GM12878 (cell line): ENCODE results near the gene GNAT1. TPM values are rescaled to one million over a fixed set of nuclear protein-coding genes. Genes with fewer than 3 reads are reported as not detected.

Experiments
- ATAC-seq: fragments of 200-7000 bp; cut with Tn5 transposase; 3 replicates; pipeline ENCODE4 v1.9.1; 2020; ENCODE audit warnings: mild to moderate bottlenecking, moderate library complexity
- BruUV-seq: library from RNA; stranded (reverse); fragments of 400-500 nt; replicated peaks from 2 replicates; lab custom pipeline; 2021; lab: Mats Ljungman, UMichigan
- CTCF ChIA-PET: fragments of 300-600 bp; sonication (Branson Sonifier 250); formaldehyde crosslinking; extraction: SDS; loops from one replicate; lab custom pipeline; 2021; ENCODE audit warnings: inconsistent platforms; lab: Yijun Ruan, JAX
- POLR2A ChIA-PET: fragments of 350-600 bp; formaldehyde crosslinking; extraction: SDS; loops from one replicate; lab custom pipeline; 2021; ENCODE audit warnings: inconsistent platforms; lab: Charles Lee
- RAD21 ChIA-PET: fragments of 300-600 bp; sonication (Branson Sonifier 250); formaldehyde crosslinking; loops from one replicate; lab custom pipeline; 2023; ENCODE audit warnings: antibody characterized with exemption; ENCODE audit not compliant: unreplicated experiment; lab: Charles Lee
- SMC1A ChIA-PET: fragments of 300-600 bp; sonication (Branson Sonifier 250); formaldehyde crosslinking; loops from one replicate; lab custom pipeline; 2023; ENCODE audit not compliant: unreplicated experiment, uncharacterized antibody; lab: Charles Lee
- DNase-seq: peaks from one replicate; pipeline ENCODE4 v3.0.0-alpha.2; 2011; ENCODE audit warnings: low read depth, low spot score
- FAIRE-seq: peaks from 3 replicates; lab custom pipeline; 2011; peaks lifted over from hg19 to GRCh38; lab: Jason Lieb, UNC
- H2AFZ ChIP-seq: 2 replicates; pipeline ENCODE4 v1.6.0; 2011; ENCODE audit warnings: low read depth, low read length, control low read depth; ENCODE audit not compliant: control insufficient read depth
- H3K27ac ChIP-seq: 2 replicates; pipeline ENCODE4 v1.5.1; 2011; ENCODE audit warnings: control low read depth; ENCODE audit not compliant: control insufficient read depth, insufficient read depth
- H3K27me3 ChIP-seq, 2 experiments: replicated peaks in 1 of 2; 2 replicates each; pipeline versions ENCODE4 v1.6.0 to v1.6.1; 2011; ENCODE audit warnings: low read length in 1 of 2; ENCODE audit not compliant: control insufficient read depth in 2 of 2, insufficient read depth in 2 of 2
- H3K36me3 ChIP-seq, 2 experiments: 2 replicates each; pipeline ENCODE4 v1.5.1; 2011; ENCODE audit warnings: low read length in 1 of 2; ENCODE audit not compliant: control insufficient read depth in 2 of 2, insufficient read depth in 2 of 2
- H3K4me1 ChIP-seq: 2 replicates; pipeline ENCODE4 v1.6.1; 2011; ENCODE audit warnings: mild to moderate bottlenecking, low read length, moderate library complexity, mixed read lengths; ENCODE audit not compliant: control insufficient read depth, insufficient read depth
- H3K4me2 ChIP-seq: 2 replicates; pipeline ENCODE4 v1.6.0; 2011; ENCODE audit warnings: control low read depth; ENCODE audit not compliant: control insufficient read depth, insufficient read depth
- H3K4me3 ChIP-seq: fragments of 200-600 bp; sonication (generic); 2 replicates; pipeline ENCODE4 v1.5.1; 2016
- H3K79me2 ChIP-seq: 2 replicates; pipeline ENCODE4 v1.6.0; 2011; ENCODE audit warnings: low read length; ENCODE audit not compliant: control insufficient read depth, insufficient read depth
- H3K9ac ChIP-seq: 2 replicates; pipeline ENCODE4 v1.8.0; 2011; ENCODE audit warnings: low read length, control low read depth, mixed read lengths; ENCODE audit not compliant: control insufficient read depth, insufficient read depth
- H3K9me3 ChIP-seq: replicated peaks from 3 replicates; pipeline ENCODE4 v1.5.1; 2011; ENCODE audit warnings: mild to moderate bottlenecking, low read length; ENCODE audit not compliant: control insufficient read depth, insufficient read depth
- H4K20me1 ChIP-seq: 2 replicates; pipeline ENCODE4 v1.6.0; 2011; ENCODE audit not compliant: control insufficient read depth, insufficient read depth
- CHD1 ChIP-seq: IDR thresholded peaks from 2 replicates; pipeline ENCODE4 v1.6.1; 2012; ENCODE audit warnings: low read depth, low read length, improper control_type of control experiment
- HDAC2 ChIP-seq: fragments of 200-600 bp; sonication (generic); IDR thresholded peaks from 2 replicates; pipeline ENCODE4 v1.6.1; 2017
- IRF3 ChIP-seq: fragments of 450-650 bp; IDR thresholded peaks from 2 replicates; pipeline ENCODE4 v1.6.1; 2014; ENCODE audit warnings: mild to moderate bottlenecking
- LARP7 ChIP-seq: fragments of 450-650 bp; IDR thresholded peaks from 2 replicates; pipeline ENCODE4 v1.6.1; 2017; ENCODE audit warnings: mild to moderate bottlenecking
- NFIC ChIP-seq: IDR thresholded peaks from 2 replicates; pipeline ENCODE4 v1.6.1; 2012; ENCODE audit warnings: low read depth, mild to moderate bottlenecking, inconsistent platforms, low read length, moderate library complexity
- RBBP5 ChIP-seq: fragments of 200-600 bp; sonication (generic); conservative IDR thresholded peaks from 2 replicates; pipeline ENCODE4 v1.6.1; 2016
- SIX5 ChIP-seq: IDR thresholded peaks from 2 replicates; pipeline ENCODE4 v1.6.1; 2011; ENCODE audit warnings: mild to moderate bottlenecking, low read depth, low read length, moderate library complexity; ENCODE audit not compliant: severe bottlenecking
- SMAD1 ChIP-seq: fragments of 450-650 bp; IDR thresholded peaks from 2 replicates; pipeline ENCODE4 v1.6.1; 2018; ENCODE audit warnings: mild to moderate bottlenecking, low read depth; ENCODE audit not compliant: partially characterized antibody
- SPI1 ChIP-seq: IDR thresholded peaks from 2 replicates; pipeline ENCODE4 v1.6.1; 2011; ENCODE audit warnings: low read depth, mild to moderate bottlenecking, low read length, moderate library complexity, borderline replicate concordance; ENCODE audit not compliant: insufficient read depth
- SREBF1 ChIP-seq: IDR thresholded peaks from 2 replicates; pipeline ENCODE4 v1.6.1; 2012; ENCODE audit warnings: mild to moderate bottlenecking, low read length
- YY1 ChIP-seq: IDR thresholded peaks from 2 replicates; pipeline ENCODE4 v1.6.1; 2011; ENCODE audit warnings: low read depth, mild to moderate bottlenecking, low read length
- WGBS: methylation state at CpG from one replicate; pipeline ENCODE4 v1.1.6; 2016; ENCODE audit warnings: low lambda C conversion rate; ENCODE audit not compliant: insufficient replicate concordance, insufficient coverage; ENCODE audit errors: missing lambda C conversion rate; 5-methylcytosine and 5-hydroxymethylcytosine counted together
- in situ Hi-C: fragments of 300-500 bp; cut with MboI; formaldehyde crosslinking; loops from 9 replicates; pipeline ENCODE4 v1.14.3; 2018; ENCODE audit warnings: mixed read lengths
- intact Hi-C: fragments of 100-400 bp; cut with micrococcal nuclease; formaldehyde crosslinking; loops from one replicate; pipeline ENCODE4 v1.14.2; 2022; ENCODE audit not compliant: unreplicated experiment
- polyA plus RNA-seq, 11 experiments: library from polyadenylated mRNA; depleted of rRNA in 4 of 11; unstranded in 6 of 11; stranded (reverse) in 5 of 11; fragments of >200 nt; fragmentation: Nextera tagmentation in 4 of 11; fragmentation: Illumina TruSeq in 1 of 11; extraction: Ambion mirVana in 4 of 11; extraction: Trizol in 1 of 11; gene quantifications; 1 replicate in 1 of 11; 2 replicates in 10 of 11; pipeline versions ENCODE4 v1.2.1 to v1.2.3, GENCODE V29; 2011 to 2016; ENCODE audit warnings: inconsistent platforms in 2 of 11, missing spikeins in 2 of 11, low read depth in 1 of 11
- total RNA-seq, 4 experiments: library from RNA; depleted of rRNA in 3 of 4; stranded (reverse); fragments of >200 nt in 3 of 4; fragmentation: Illumina TruSeq in 1 of 4; extraction: Trizol in 1 of 4; gene quantifications; 2 replicates each; pipeline versions ENCODE4 v1.2.1 to v1.2.3, GENCODE V29; 2013 to 2021
- TF ChIP-seq, protein P1 (sequence below): fragments of 450-650 bp; formaldehyde crosslinking; IDR thresholded peaks from 2 replicates; pipeline ENCODE4 v1.4.0; 2020; ENCODE audit warnings: mild to moderate bottlenecking, moderate library complexity
- TF ChIP-seq, protein P2 (sequence below): IDR thresholded peaks from 2 replicates; pipeline ENCODE4 v1.6.1; 2011; ENCODE audit warnings: borderline replicate concordance, low read depth, mild to moderate bottlenecking, moderate library complexity, low read length; ENCODE audit not compliant: insufficient read depth, poor library complexity, severe bottlenecking
- TF ChIP-seq, protein P3 (sequence below): fragments of 450-650 bp; IDR thresholded peaks from 2 replicates; pipeline ENCODE4 v1.6.1; 2016; ENCODE audit warnings: mild to moderate bottlenecking

GNAT1 gene
- total and polyA plus RNA-seq, 10 of the 15 experiments (the other 5 are each of a cell fraction or from before 2014, with no cell fraction given): not detected

DNA sequence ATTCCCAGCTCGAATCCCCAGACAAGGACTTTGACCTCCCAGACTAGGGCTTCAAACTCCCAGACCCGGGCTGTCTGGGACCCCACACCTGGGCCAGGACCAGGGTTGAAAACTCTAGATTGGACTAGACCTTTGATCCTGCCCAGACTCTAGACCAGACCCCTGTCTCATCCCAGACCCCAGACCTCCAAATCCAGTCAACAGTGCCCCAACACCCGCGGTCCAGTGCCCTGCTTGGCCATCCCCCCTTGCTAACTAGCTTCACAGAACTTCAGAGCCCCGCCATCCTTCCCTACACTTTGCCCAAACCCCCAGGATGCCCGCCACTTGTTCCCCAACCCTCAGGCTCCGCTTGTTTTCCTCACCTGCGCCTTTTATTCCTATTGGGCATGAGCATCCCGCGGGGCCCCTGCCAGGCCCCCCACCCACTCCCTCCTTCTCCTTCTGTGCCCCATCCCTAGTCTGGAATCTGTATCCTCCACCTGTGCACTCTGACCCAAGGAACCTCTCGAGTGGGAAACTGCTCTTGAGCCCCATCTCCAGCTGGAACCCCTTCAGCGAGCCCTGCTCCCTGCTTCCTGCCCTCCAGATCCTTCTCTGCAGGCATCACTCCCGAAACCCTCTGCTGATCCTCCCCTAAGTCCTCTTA, 45.2 kb downstream of the GNAT1 start (continued):
- TF ChIP-seq, protein P1, sequence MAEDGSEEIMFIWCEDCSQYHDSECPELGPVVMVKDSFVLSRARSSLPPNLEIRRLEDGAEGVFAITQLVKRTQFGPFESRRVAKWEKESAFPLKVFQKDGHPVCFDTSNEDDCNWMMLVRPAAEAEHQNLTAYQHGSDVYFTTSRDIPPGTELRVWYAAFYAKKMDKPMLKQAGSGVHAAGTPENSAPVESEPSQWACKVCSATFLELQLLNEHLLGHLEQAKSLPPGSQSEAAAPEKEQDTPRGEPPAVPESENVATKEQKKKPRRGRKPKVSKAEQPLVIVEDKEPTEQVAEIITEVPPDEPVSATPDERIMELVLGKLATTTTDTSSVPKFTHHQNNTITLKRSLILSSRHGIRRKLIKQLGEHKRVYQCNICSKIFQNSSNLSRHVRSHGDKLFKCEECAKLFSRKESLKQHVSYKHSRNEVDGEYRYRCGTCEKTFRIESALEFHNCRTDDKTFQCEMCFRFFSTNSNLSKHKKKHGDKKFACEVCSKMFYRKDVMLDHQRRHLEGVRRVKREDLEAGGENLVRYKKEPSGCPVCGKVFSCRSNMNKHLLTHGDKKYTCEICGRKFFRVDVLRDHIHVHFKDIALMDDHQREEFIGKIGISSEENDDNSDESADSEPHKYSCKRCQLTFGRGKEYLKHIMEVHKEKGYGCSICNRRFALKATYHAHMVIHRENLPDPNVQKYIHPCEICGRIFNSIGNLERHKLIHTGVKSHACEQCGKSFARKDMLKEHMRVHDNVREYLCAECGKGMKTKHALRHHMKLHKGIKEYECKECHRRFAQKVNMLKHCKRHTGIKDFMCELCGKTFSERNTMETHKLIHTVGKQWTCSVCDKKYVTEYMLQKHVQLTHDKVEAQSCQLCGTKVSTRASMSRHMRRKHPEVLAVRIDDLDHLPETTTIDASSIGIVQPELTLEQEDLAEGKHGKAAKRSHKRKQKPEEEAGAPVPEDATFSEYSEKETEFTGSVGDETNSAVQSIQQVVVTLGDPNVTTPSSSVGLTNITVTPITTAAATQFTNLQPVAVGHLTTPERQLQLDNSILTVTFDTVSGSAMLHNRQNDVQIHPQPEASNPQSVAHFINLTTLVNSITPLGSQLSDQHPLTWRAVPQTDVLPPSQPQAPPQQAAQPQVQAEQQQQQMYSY (CRISPR knock-in tag): no peak
- TF ChIP-seq SMAD1 (no peak), SREBF1 (no peak)
- TF ChIP-seq, all 136 proteins: peak for 4

DNA sequence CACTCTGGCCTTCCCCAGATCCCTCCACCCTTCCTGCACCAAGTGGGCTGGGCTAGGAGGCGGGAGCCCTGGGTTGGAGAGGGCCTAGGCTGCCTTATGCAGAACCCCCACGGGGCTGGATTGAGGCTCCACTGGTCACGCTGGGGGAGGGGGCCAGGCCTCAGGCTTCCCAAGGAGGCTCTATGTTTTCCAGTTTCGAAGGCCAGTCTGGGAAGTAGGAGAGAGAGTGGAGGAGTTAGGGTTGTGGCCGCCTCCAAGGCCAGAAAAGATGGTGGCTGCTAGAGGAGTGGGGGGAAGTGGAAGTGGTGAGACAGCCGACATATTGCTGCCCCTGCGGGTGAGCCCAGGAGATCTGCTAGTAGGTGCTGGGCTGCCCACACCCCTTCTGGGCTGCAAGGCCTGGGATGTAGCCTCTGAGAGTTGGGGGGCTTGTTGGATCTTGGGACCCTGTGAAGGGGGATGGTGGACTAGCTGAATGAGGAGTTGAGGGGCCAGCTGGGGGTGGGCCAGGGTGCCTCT, 45.8 kb downstream of the GNAT1 start:
- ChIA-PET POLR2A (interaction anchor here (0.6 to 4.0 kb wide), 7 partner anchors 9 to 354 kb away, joined by 3 to 38 read pairs (median 5); no protein-coding TSS in a partner anchor), SMC1A (interaction anchor here (0.9 kb wide), 1 partner anchor 9 kb away, joined by 4 read pairs; no protein-coding TSS in a partner anchor), CTCF (interaction anchor here (0.6 to 3.9 kb wide), 3 partner anchors 9 to 316 kb away, joined by 3 to 27 read pairs (median 19); no protein-coding TSS in a partner anchor), RAD21 (interaction anchor here (0.6 to 2.4 kb wide), 2 partner anchors 9 to 10 kb away, joined by 3 to 19 read pairs; no protein-coding TSS in a partner anchor)
- Histone ChIP-seq H3K4me3 (peak overlapping the region; percentile 100), H3K79me2 (peaks cover 60% of the 10 kb centered on the region), H3K9me3 (no peaks in the 10 kb centered on the region), H3K27ac (peak overlapping the region; percentile 91), H3K9ac (peak overlapping the region; percentile 90), H3K36me3 (no peaks in the 10 kb centered on the region; a peak in 1 of 4 replicates), H3K4me1 (peaks cover 27% of the 10 kb centered on the region), H2AFZ (no peak overlapping the region), H3K27me3 (no peaks in the 10 kb centered on the region), H4K20me1 (peaks cover 8% of the 10 kb centered on the region; the same call in 1 of the 2 replicates), H3K4me2 (peak overlapping the region; percentile 65)
- ATAC-seq: 0 out of 3 replicates have a peak, but pooled peaks have one; percentile 7
- 0% methylated on average over 7 of the region's 7 CpGs for WGBS
- no TSS peak for BruUV-seq
- in situ Hi-C loops: no loop called here
- intact Hi-C loops: loop anchor here (5.0 kb wide), 1 partner anchor 100 kb away; no protein-coding TSS in a partner anchor
- no peak for DNase-seq
- FAIRE-seq: no peak
- TF ChIP-seq RBBP5 (no peak), SIX5 (no peak), NFIC (no peak), LARP7 (no peak), YY1 (peak; percentile 89), HDAC2 (no peak), CHD1 (peak; percentile 81; the same call in 1 of the 2 replicates), IRF3 (no peak), SPI1 (peak; percentile 68)
- TF ChIP-seq, protein P2, sequence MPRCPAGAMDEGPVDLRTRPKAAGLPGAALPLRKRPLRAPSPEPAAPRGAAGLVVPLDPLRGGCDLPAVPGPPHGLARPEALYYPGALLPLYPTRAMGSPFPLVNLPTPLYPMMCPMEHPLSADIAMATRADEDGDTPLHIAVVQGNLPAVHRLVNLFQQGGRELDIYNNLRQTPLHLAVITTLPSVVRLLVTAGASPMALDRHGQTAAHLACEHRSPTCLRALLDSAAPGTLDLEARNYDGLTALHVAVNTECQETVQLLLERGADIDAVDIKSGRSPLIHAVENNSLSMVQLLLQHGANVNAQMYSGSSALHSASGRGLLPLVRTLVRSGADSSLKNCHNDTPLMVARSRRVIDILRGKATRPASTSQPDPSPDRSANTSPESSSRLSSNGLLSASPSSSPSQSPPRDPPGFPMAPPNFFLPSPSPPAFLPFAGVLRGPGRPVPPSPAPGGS: no peak
- TF ChIP-seq, protein P3, sequence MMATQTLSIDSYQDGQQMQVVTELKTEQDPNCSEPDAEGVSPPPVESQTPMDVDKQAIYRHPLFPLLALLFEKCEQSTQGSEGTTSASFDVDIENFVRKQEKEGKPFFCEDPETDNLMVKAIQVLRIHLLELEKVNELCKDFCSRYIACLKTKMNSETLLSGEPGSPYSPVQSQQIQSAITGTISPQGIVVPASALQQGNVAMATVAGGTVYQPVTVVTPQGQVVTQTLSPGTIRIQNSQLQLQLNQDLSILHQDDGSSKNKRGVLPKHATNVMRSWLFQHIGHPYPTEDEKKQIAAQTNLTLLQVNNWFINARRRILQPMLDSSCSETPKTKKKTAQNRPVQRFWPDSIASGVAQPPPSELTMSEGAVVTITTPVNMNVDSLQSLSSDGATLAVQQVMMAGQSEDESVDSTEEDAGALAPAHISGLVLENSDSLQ: no peak
